Kidney (tissue), 14 donors: Measurements from ENCODE around the gene CTXN1. TPM values are rescaled to one million over a fixed set of nuclear protein-coding genes. Genes with fewer than 3 reads are reported as not detected.

ENCODE experiments used
- DNase-seq, 5 donors: peaks; one replicate each; pipeline ENCODE4 v3.0.0-alpha.2; 2013 to 2020
- FAIRE-seq: peaks from 2 replicates; lab custom pipeline; 2012; peaks lifted over from hg19 to GRCh38; lab: Jason Lieb, UNC
- H3K27ac ChIP-seq, 2 donors: one replicate each; pipeline ENCODE4 v1.7.0; 2013; ENCODE audit warnings: low read depth in 2 of 2, low read length in 2 of 2, inconsistent platforms in 1 of 2
- H3K27me3 ChIP-seq: one replicate; pipeline ENCODE4 v1.7.1; 2013; ENCODE audit warnings: low read length, inconsistent platforms; ENCODE audit not compliant: control insufficient read depth, insufficient read depth
- H3K36me3 ChIP-seq, 3 donors: one replicate each; pipeline versions ENCODE4 v1.7.0 to v1.7.1; 2013; ENCODE audit warnings: low read length in 3 of 3, control low read depth in 1 of 3, inconsistent platforms in 1 of 3; ENCODE audit not compliant: insufficient read depth in 3 of 3, control insufficient read depth in 2 of 3
- H3K4me1 ChIP-seq, 3 donors: one replicate each; pipeline versions ENCODE4 v1.7.0 to v1.7.1; 2013; ENCODE audit warnings: low read length in 3 of 3, inconsistent platforms in 1 of 3, low read depth in 1 of 3; ENCODE audit not compliant: control insufficient read depth in 2 of 3, insufficient read depth in 2 of 3
- H3K4me3 ChIP-seq, 3 donors: one replicate each; pipeline versions ENCODE4 v1.7.0 to v1.8.1; 2013; ENCODE audit warnings: low read length in 3 of 3, control low read depth in 1 of 3, inconsistent platforms in 1 of 3
- H3K9ac ChIP-seq, 3 donors: one replicate each; pipeline versions ENCODE4 v1.7.0 to v1.7.1; 2013; ENCODE audit warnings: low read length in 3 of 3, control low read depth in 1 of 3, inconsistent platforms in 1 of 3
- H3K9me3 ChIP-seq, 3 donors: one replicate each; pipeline versions ENCODE4 v1.7.0 to v1.7.1; 2013; ENCODE audit warnings: low read length in 3 of 3, control low read depth in 1 of 3, inconsistent platforms in 1 of 3; ENCODE audit not compliant: control insufficient read depth in 2 of 3, insufficient read depth in 1 of 3
- CTCF ChIP-seq: IDR thresholded peaks from 3 replicates; pipeline ENCODE4 v1.5.1; 2012; ENCODE audit warnings: mild to moderate bottlenecking, moderate library complexity, borderline replicate concordance; ENCODE audit not compliant: insufficient read depth; ENCODE audit errors: extremely low read depth
- intact Hi-C: fragments of 100-400 bp; cut with DNase I; formaldehyde crosslinking; loops from one replicate; pipeline ENCODE4 v1.11.1; 2022
- polyA plus RNA-seq: library from polyadenylated mRNA; stranded (reverse); fragments of 350-450 nt; fragmentation: Illumina TruSeq; extraction: RNeasy Lipid Tissue Mini Kit (QIAGEN cat#74804); gene quantifications from one replicate; pipeline ENCODE4 v1.2.3, GENCODE V29; 2014; ENCODE audit warnings: low read depth, low replicate concordance; ENCODE audit not compliant: insufficient read depth
- total RNA-seq: library from RNA; stranded (reverse); fragmentation: NEBNext Ultra II Directional; extraction: Animal tissue kit (Norgen Biotek cat#: 25700); gene quantifications from one replicate; pipeline ENCODE4 v1.2.1, GENCODE V29; 2021
- donor health status: control.
- donor health status: control.
- donor health status: control.
- donor health status: control.
- donor health status: control.
- donor health status: DM: yes; HTN: yes; CAD: no.
- donor health status: Normal renal cell carcinoma (clear cell type).

CTXN1 gene
- total and polyA plus RNA-seq, 2 donors from 2014 or later: 8.9 to 25.9 TPM

- no peak overlapping the region for H3K27ac ChIP-seq
- peak; percentile 63 to 83 (median 76) for DNase-seq
- no peaks in the 10 kb centered on the region for H3K9me3 ChIP-seq
- H3K27me3 ChIP-seq: peaks cover 15% of the 10 kb centered on the region
- peaks cover 0 to 29% (median 6%) of the 10 kb centered on the region in 3 donors for H3K4me1 ChIP-seq
- peaks cover 0 to 7% (median 0%) of the 10 kb centered on the region in 3 donors for H3K36me3 ChIP-seq
- TF ChIP-seq CTCF: peak; percentile 51
- H3K4me3 ChIP-seq: peak overlapping the region in 1 of 3 donors; percentile 25
- intact Hi-C loops: no loop called here
- no peak overlapping the region for H3K9ac ChIP-seq
- no peak for FAIRE-seq
These were observed 8.5 kb downstream of the CTXN1 start for GRCh38 chr19:7917267-7918061.

GRCh38 chr19:7916955-7917266, 9.0 kb downstream of the CTXN1 start:
- no peak for FAIRE-seq
- H3K27me3 ChIP-seq: peaks cover 15% of the 10 kb centered on the region
- intact Hi-C loops: no loop called here
- peaks cover 0 to 29% (median 6%) of the 10 kb centered on the region in 3 donors for H3K4me1 ChIP-seq
- H3K9me3 ChIP-seq: no peaks in the 10 kb centered on the region
- no peak for TF ChIP-seq CTCF
- no peak overlapping the region for H3K9ac ChIP-seq
- peak overlapping the region in 1 of 3 donors; percentile 25 for H3K4me3 ChIP-seq
- H3K36me3 ChIP-seq: peaks cover 0 to 6% (median 0%) of the 10 kb centered on the region in 3 donors
- peak in 1 of 5 donors; percentile 73 for DNase-seq
- H3K27ac ChIP-seq: no peak overlapping the region

- Histone ChIP-seq H3K27me3 (peaks cover 15% of the 10 kb centered on the region), H3K4me3 (no peak overlapping the region), H3K9ac (no peak overlapping the region), H3K4me1 (peaks cover 0 to 23% (median 4%) of the 10 kb centered on the region in 3 donors), H3K36me3 (peaks cover 0 to 4% (median 2%) of the 10 kb centered on the region in 3 donors), H3K27ac (no peak overlapping the region), H3K9me3 (no peaks in the 10 kb centered on the region)
- TF ChIP-seq CTCF: no peak
- no peak for FAIRE-seq
- peak in 3 of 5 donors; percentile 26 to 82 (median 70) for DNase-seq
- intact Hi-C loops: no loop called here
These were observed 9.6 kb downstream of the CTXN1 start for GRCh38 chr19:7916103-7916954.
